Astrocyte (in vitro differentiated cells and primary cell): Measurements from ENCODE around the gene SCLT1. TPM values are rescaled to one million over a fixed set of nuclear protein-coding genes. Genes with fewer than 3 reads are reported as not detected.

ENCODE experiments used
- DNase-seq: peaks from one replicate; pipeline ENCODE4 v3.0.0-alpha.2; 2010; ENCODE audit warnings: low read depth
- FAIRE-seq: peaks from 2 replicates; lab custom pipeline; 2011; peaks lifted over from hg19 to GRCh38; lab: Jason Lieb, UNC
- H2AFZ ChIP-seq: 2 replicates; pipeline ENCODE4 v1.6.0; 2012; ENCODE audit warnings: low read depth, low read length, inconsistent platforms
- H3K27ac ChIP-seq: 2 replicates; pipeline ENCODE4 v1.5.1; 2011; ENCODE audit warnings: low read depth, low read length, inconsistent platforms
- H3K27me3 ChIP-seq: 2 replicates; pipeline ENCODE4 v1.6.0; 2011; ENCODE audit warnings: low read length, inconsistent platforms; ENCODE audit not compliant: insufficient read depth
- H3K36me3 ChIP-seq: 2 replicates; pipeline ENCODE4 v1.5.1; 2011; ENCODE audit warnings: low read length, inconsistent platforms; ENCODE audit not compliant: insufficient read depth
- H3K4me1 ChIP-seq: 2 replicates; pipeline ENCODE4 v1.5.1; 2011; ENCODE audit warnings: low read length, inconsistent platforms; ENCODE audit not compliant: insufficient read depth
- H3K4me2 ChIP-seq: 2 replicates; pipeline ENCODE4 v1.6.0; 2012; ENCODE audit warnings: low read length, inconsistent platforms
- H3K4me3 ChIP-seq: 2 replicates; pipeline ENCODE4 v1.5.1; 2011; ENCODE audit warnings: low read depth, mild to moderate bottlenecking, low read length, inconsistent platforms; ENCODE audit not compliant: insufficient read depth
- H3K79me2 ChIP-seq: 2 replicates; pipeline ENCODE4 v1.6.0; 2012; ENCODE audit warnings: mild to moderate bottlenecking, low read length, inconsistent platforms; ENCODE audit not compliant: insufficient read depth
- H3K9ac ChIP-seq: 2 replicates; pipeline ENCODE4 v1.6.0; 2012; ENCODE audit warnings: mild to moderate bottlenecking, low read length, inconsistent platforms
- H3K9me3 ChIP-seq: 2 replicates; pipeline ENCODE4 v1.5.1; 2012; ENCODE audit warnings: low read depth, mild to moderate bottlenecking, low read length, inconsistent platforms; ENCODE audit not compliant: insufficient read depth
- H4K20me1 ChIP-seq: 2 replicates; pipeline ENCODE4 v1.6.0; 2012; ENCODE audit warnings: low read length, inconsistent platforms; ENCODE audit not compliant: insufficient read depth
- H3K27ac Mint-ChIP-seq: one replicate; pipeline ENCODE4 v1.8.0; 2021; ENCODE audit warnings: mild to moderate bottlenecking, mixed read lengths; ENCODE audit not compliant: unreplicated experiment
- H3K27me3 Mint-ChIP-seq: one replicate; pipeline ENCODE4 v1.8.0; 2021; ENCODE audit warnings: low read depth, mixed read lengths; ENCODE audit not compliant: unreplicated experiment
- H3K36me3 Mint-ChIP-seq: one replicate; pipeline ENCODE4 v1.8.0; 2021; ENCODE audit warnings: low read depth, mixed read lengths; ENCODE audit not compliant: unreplicated experiment
- H3K4me1 Mint-ChIP-seq: one replicate; pipeline ENCODE4 v1.8.0; 2021; ENCODE audit warnings: low read depth, mixed read lengths; ENCODE audit not compliant: unreplicated experiment
- H3K4me3 Mint-ChIP-seq: one replicate; pipeline ENCODE4 v1.8.0; 2021; ENCODE audit warnings: mild to moderate bottlenecking, moderate library complexity, mixed read lengths; ENCODE audit not compliant: unreplicated experiment
- H3K9me3 Mint-ChIP-seq: one replicate; pipeline ENCODE4 v1.8.0; 2021; ENCODE audit warnings: mild to moderate bottlenecking, mixed read lengths; ENCODE audit not compliant: unreplicated experiment
- EZH2 ChIP-seq: IDR thresholded peaks from 2 replicates; pipeline ENCODE4 v1.6.1; 2012; ENCODE audit warnings: mild to moderate bottlenecking, low read length, inconsistent platforms; ENCODE audit not compliant: insufficient read depth
- total RNA-seq: library from RNA; stranded (reverse); gene quantifications from 2 replicates; pipeline ENCODE4 v1.2.1, GENCODE V29; 2021
- TF ChIP-seq, protein P1 (sequence below): IDR thresholded peaks from 2 replicates; pipeline ENCODE4 v1.5.1; 2011; ENCODE audit warnings: low read depth, mild to moderate bottlenecking, inconsistent platforms, low read length, moderate library complexity; ENCODE audit not compliant: insufficient read depth

Gene SCLT1
- total RNA-seq, 1 donor from 2014 or later: 11.3 TPM

- H3K27me3 ChIP-seq: no peaks in the 10 kb centered on the region
- H3K4me1 ChIP-seq: no peaks in the 10 kb centered on the region
- H3K36me3 Mint-ChIP-seq: peaks cover 6% of the 10 kb centered on the region
- no peak overlapping the region for H3K4me2 ChIP-seq
- TF ChIP-seq, protein P1, sequence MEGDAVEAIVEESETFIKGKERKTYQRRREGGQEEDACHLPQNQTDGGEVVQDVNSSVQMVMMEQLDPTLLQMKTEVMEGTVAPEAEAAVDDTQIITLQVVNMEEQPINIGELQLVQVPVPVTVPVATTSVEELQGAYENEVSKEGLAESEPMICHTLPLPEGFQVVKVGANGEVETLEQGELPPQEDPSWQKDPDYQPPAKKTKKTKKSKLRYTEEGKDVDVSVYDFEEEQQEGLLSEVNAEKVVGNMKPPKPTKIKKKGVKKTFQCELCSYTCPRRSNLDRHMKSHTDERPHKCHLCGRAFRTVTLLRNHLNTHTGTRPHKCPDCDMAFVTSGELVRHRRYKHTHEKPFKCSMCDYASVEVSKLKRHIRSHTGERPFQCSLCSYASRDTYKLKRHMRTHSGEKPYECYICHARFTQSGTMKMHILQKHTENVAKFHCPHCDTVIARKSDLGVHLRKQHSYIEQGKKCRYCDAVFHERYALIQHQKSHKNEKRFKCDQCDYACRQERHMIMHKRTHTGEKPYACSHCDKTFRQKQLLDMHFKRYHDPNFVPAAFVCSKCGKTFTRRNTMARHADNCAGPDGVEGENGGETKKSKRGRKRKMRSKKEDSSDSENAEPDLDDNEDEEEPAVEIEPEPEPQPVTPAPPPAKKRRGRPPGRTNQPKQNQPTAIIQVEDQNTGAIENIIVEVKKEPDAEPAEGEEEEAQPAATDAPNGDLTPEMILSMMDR: no peak
- TF ChIP-seq EZH2: no peak
- no peak overlapping the region for H3K9ac ChIP-seq
- no peaks in the 10 kb centered on the region for H3K9me3 ChIP-seq
- no peaks in the 10 kb centered on the region for H3K36me3 ChIP-seq
- no peak for FAIRE-seq
- no peak overlapping the region for H3K27ac ChIP-seq
- H3K4me3 ChIP-seq: no peak overlapping the region
- H3K79me2 ChIP-seq: no peaks in the 10 kb centered on the region
- DNase-seq: no peak
- H3K9me3 Mint-ChIP-seq: peaks cover 16% of the 10 kb centered on the region
- H4K20me1 ChIP-seq: no peaks in the 10 kb centered on the region
- H3K27ac Mint-ChIP-seq: no peak overlapping the region
- no peak overlapping the region for H2AFZ ChIP-seq
- no peak overlapping the region for H3K4me3 Mint-ChIP-seq
- no peaks in the 10 kb centered on the region for H3K27me3 Mint-ChIP-seq
- H3K4me1 Mint-ChIP-seq: no peaks in the 10 kb centered on the region
These were observed 85.2 kb downstream of the SCLT1 start for GRCh38 chr4:129008096-129008495.

- Mint-ChIP-seq H3K27me3 (no peaks in the 10 kb centered on the region), H3K4me3 (no peak overlapping the region), H3K36me3 (peaks cover 11% of the 10 kb centered on the region), H3K4me1 (no peaks in the 10 kb centered on the region), H3K9me3 (no peaks in the 10 kb centered on the region), H3K27ac (no peak overlapping the region)
- H3K27ac ChIP-seq: no peak overlapping the region
- H3K4me1 ChIP-seq: no peaks in the 10 kb centered on the region
- no peak overlapping the region for H3K4me2 ChIP-seq
- H3K4me3 ChIP-seq: no peak overlapping the region
- peaks cover 4% of the 10 kb centered on the region for H3K36me3 ChIP-seq
- H3K79me2 ChIP-seq: no peaks in the 10 kb centered on the region
- FAIRE-seq (no peak), DNase-seq (no peak)
- no peak for TF ChIP-seq EZH2
- TF ChIP-seq, protein P1: no peak
- no peaks in the 10 kb centered on the region for H3K9me3 ChIP-seq
- no peaks in the 10 kb centered on the region for H4K20me1 ChIP-seq
- no peaks in the 10 kb centered on the region for H3K27me3 ChIP-seq
- no peak overlapping the region for H3K9ac ChIP-seq
- H2AFZ ChIP-seq: no peak overlapping the region
These were observed 106.4 kb downstream of the SCLT1 start for GRCh38 chr4:128986908-128987307.

DNA sequence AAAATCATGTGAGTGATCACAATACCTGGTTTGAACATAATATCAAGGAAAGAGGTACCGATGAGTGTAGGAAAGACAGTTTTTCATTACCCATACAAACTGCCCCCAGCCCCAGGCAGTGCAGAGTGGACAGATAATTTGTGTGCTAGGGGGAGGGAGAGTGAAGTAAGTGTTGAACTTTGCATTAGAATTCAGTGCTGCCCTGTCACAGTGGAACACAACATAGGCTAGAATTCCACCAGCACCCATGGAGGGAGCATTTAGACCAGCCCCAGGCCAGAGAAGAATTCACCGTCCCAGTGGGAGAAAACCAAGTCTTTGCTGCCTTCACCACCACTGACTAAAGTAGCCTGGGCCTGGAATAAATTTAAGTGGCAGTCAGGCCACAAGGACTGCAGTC, 107.3 kb downstream of the SCLT1 start:
- no peaks in the 10 kb centered on the region for H3K27me3 ChIP-seq
- TF ChIP-seq, protein P1: no peak
- TF ChIP-seq EZH2: no peak
- H3K9me3 ChIP-seq: no peaks in the 10 kb centered on the region
- no peaks in the 10 kb centered on the region for H3K79me2 ChIP-seq
- FAIRE-seq: no peak
- H3K36me3 Mint-ChIP-seq: peaks cover 11% of the 10 kb centered on the region
- H3K9me3 Mint-ChIP-seq: no peaks in the 10 kb centered on the region
- H3K4me2 ChIP-seq: no peak overlapping the region
- no peak overlapping the region for H3K27ac ChIP-seq
- H4K20me1 ChIP-seq: no peaks in the 10 kb centered on the region
- no peak for DNase-seq
- peaks cover 4% of the 10 kb centered on the region for H3K36me3 ChIP-seq
- H3K9ac ChIP-seq: no peak overlapping the region
- H3K4me3 ChIP-seq: no peak overlapping the region
- no peak overlapping the region for H2AFZ ChIP-seq
- H3K4me1 Mint-ChIP-seq: no peaks in the 10 kb centered on the region
- no peak overlapping the region for H3K27ac Mint-ChIP-seq
- no peaks in the 10 kb centered on the region for H3K4me1 ChIP-seq
- H3K4me3 Mint-ChIP-seq: no peak overlapping the region
- no peaks in the 10 kb centered on the region for H3K27me3 Mint-ChIP-seq
